Esophagus (tissue), 2 donors: ENCODE measurements around the gene PLEKHH1. TPM values are rescaled to one million over a fixed set of nuclear protein-coding genes. Genes with fewer than 3 reads are reported as not detected.
"Not testable (repeated sequence)": the region's sequence is repeated elsewhere in the genome, so short reads cannot be mapped to it uniquely, and the experiment has no call there.

Experiments used
- H3K27ac ChIP-seq, 2 donors: one replicate each; pipeline ENCODE4 v1.5.1; 2013; ENCODE audit warnings: low read depth in 2 of 2, mild to moderate bottlenecking in 2 of 2, inconsistent platforms in 1 of 2, low read length in 1 of 2, moderate library complexity in 1 of 2
- H3K27me3 ChIP-seq, 2 donors: one replicate each; pipeline ENCODE4 v1.6.1; 2013; ENCODE audit warnings: low read length in 2 of 2, control low read depth in 1 of 2, mild to moderate bottlenecking in 1 of 2; ENCODE audit not compliant: insufficient read depth in 2 of 2, control insufficient read depth in 1 of 2
- H3K36me3 ChIP-seq, 2 donors: one replicate each; pipeline ENCODE4 v1.6.1; 2013; ENCODE audit warnings: low read length in 1 of 2; ENCODE audit not compliant: control insufficient read depth in 2 of 2, insufficient read depth in 2 of 2
- H3K4me1 ChIP-seq, 2 donors: one replicate each; pipeline ENCODE4 v1.6.1; 2013; ENCODE audit warnings: low read length in 1 of 2; ENCODE audit not compliant: control insufficient read depth in 2 of 2, insufficient read depth in 2 of 2
- H3K4me3 ChIP-seq, 2 donors: one replicate each; pipeline ENCODE4 v1.5.1; 2013; ENCODE audit warnings: low read length in 2 of 2, mild to moderate bottlenecking in 2 of 2, low read depth in 1 of 2, moderate library complexity in 1 of 2
- H3K9me3 ChIP-seq, 2 donors: one replicate each; pipeline ENCODE4 v1.6.1; 2013; ENCODE audit warnings: mild to moderate bottlenecking in 2 of 2, low read depth in 1 of 2, low read length in 1 of 2, moderate library complexity in 1 of 2; ENCODE audit not compliant: control insufficient read depth in 2 of 2, insufficient read depth in 1 of 2
- WGBS, 2 donors: extraction: QIAGEN DNeasy Blood & Tissue Kit; methylation state at CpG; one replicate each; pipeline ENCODE4 v1.1.7; 2013; 5-methylcytosine and 5-hydroxymethylcytosine counted together
- polyA plus RNA-seq, 2 donors: library from polyadenylated mRNA; stranded (reverse); fragments of 200-250 nt; gene quantifications; one replicate each; pipeline ENCODE4 v1.2.3, GENCODE V29; 2013
- donor health status: healthy with polysubstance abuse.
- donor health status: Bipolar disorder and iron deficiency.

Gene PLEKHH1
- polyA plus RNA-seq, 2 donors = 2.4 to 10.3 TPM

- no peaks in the 10 kb centered on the region for H3K36me3 ChIP-seq
- H3K4me3 ChIP-seq = no peak overlapping the region
- WGBS, 2 donors = 22 to 43% methylated on average over 2 of the region's 2 CpGs
- H3K27me3 ChIP-seq = no peaks in the 10 kb centered on the region
- H3K4me1 ChIP-seq = peaks cover 0 to 2% of the 10 kb centered on the region in 2 donors
- H3K27ac ChIP-seq = peak overlapping the region in 1 of 2 donors; percentile 4
- H3K9me3 ChIP-seq = no peaks in the 10 kb centered on the region
These were observed 90.0 kb downstream of the PLEKHH1 start for GRCh38 chr14:67623114-67623513.

DNA sequence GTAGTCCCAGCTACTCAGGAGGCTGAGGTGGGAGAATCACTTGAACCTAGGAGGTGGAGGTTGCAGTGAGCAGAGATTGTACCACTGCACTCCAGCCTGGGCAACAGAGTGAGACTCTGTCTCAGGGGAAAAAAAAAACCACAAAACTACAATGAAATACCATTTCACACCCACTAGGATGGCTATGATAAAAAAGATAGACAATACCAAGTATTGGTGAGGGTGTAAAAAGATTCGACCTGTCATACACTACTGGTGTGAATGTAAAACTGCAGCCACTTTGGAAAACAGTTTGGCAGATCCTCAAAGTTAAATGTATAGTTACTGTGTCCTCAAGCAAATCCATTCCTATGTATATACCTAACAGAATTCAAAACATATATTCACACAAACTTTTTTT, 93.0 kb downstream of the PLEKHH1 start:
- H3K36me3 ChIP-seq, H3K27me3 ChIP-seq, H3K4me1 ChIP-seq, H3K9me3 ChIP-seq, H3K4me3 ChIP-seq, H3K27ac ChIP-seq: not testable (repeated sequence)
- WGBS, 2 donors = 85 to 91% methylated on average over 1 of the region's 1 CpG

DNA sequence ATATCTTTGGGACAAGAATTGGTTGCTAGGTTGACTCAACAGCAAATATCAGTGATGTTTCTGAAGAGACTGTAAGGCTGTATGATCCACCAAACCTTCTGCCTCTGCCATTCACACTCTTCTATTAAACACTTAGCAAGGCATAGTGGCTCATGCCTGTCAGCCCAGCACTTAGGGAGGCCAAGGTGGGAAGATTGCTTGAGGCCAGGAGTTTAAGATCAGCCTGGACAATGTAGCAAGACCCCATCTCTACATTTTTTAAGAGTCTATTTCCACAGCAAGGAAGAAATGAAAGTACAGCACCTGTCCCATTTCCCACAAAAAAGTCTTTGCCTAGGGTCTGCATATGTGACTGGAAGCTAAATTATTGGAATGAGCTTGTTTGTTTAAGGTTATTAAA, 94.4 kb downstream of the PLEKHH1 start:
- Histone ChIP-seq H3K27me3 (no peaks in the 10 kb centered on the region), H3K4me1 (no peaks in the 10 kb centered on the region), H3K36me3 (no peaks in the 10 kb centered on the region), H3K27ac (no peak overlapping the region), H3K4me3 (no peak overlapping the region), H3K9me3 (no peaks in the 10 kb centered on the region)

- no peaks in the 10 kb centered on the region for H3K4me1 ChIP-seq
- no peaks in the 10 kb centered on the region for H3K9me3 ChIP-seq
- no peaks in the 10 kb centered on the region for H3K27me3 ChIP-seq
- WGBS, 2 donors = 92 to 94% methylated on average over 4 of the region's 4 CpGs
- no peak overlapping the region for H3K27ac ChIP-seq
- no peaks in the 10 kb centered on the region for H3K36me3 ChIP-seq
- H3K4me3 ChIP-seq = no peak overlapping the region
These were observed 97.1 kb downstream of the PLEKHH1 start for GRCh38 chr14:67630186-67630585.

DNA sequence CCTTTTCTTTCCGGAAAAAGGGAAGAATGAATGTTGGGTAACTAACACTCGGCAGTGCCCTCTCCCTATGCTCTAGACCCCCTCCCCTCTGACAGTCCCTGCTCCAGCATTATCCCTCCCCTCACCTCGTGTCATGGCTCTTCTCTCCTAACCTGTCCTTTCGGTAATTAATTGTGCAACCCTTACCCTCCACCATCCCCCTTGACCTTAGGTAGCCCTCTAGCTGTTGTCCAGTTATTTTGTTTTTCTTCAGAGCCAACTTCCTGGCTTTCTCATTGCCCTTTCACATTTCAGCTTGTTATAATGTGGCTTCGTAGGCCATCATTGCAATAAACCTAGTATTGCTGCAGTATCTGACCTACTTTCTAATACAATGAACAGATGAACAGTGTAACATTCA, 97.8 kb downstream of the PLEKHH1 start:
- WGBS, 2 donors = 82 to 84% methylated on average over 5 of the region's 5 CpGs
- no peak overlapping the region for H3K27ac ChIP-seq
- H3K9me3 ChIP-seq = no peaks in the 10 kb centered on the region
- H3K36me3 ChIP-seq = no peaks in the 10 kb centered on the region
- H3K4me3 ChIP-seq = no peak overlapping the region
- H3K27me3 ChIP-seq = no peaks in the 10 kb centered on the region
- H3K4me1 ChIP-seq = no peaks in the 10 kb centered on the region

DNA sequence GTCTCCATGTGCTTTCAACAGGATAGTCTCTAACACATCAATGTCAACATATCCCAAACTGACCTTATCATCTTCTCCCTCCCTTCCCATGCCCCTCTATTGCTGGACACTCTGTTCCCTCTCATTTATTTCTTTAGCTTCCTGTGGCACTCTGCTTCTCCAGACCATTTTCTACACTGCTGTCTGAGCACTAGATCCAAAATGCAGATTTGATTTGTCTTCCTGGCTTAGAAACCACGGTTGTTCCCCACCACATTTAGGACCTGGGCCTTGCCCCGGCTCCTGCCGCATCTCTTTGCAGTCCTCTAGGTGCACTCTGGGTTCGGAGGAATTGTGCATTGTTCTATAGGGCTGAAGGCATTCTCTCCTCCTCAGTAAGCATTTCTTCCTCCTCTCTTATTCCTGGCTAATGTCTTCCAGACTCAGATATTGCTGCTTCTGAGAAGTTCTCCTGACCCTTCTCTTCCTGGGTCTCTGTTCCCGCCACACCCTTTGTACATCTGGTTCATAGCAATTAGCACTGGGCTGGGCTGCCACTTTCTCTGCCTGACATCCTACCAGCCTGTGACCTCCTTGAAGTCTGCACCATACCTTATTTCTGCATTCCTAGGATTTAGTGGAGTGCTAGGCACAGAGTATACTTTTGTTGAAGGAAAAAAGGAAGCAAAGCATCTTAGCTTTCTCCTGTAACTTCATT, 100.5 kb downstream of the PLEKHH1 start:
- H3K27ac ChIP-seq = no peak overlapping the region
- 88 to 93% methylated on average over 5 of the region's 5 CpGs for WGBS, 2 donors
- H3K9me3 ChIP-seq = no peaks in the 10 kb centered on the region
- no peak overlapping the region for H3K4me3 ChIP-seq
- H3K36me3 ChIP-seq = no peaks in the 10 kb centered on the region
- no peaks in the 10 kb centered on the region for H3K27me3 ChIP-seq
- no peaks in the 10 kb centered on the region for H3K4me1 ChIP-seq

DNA sequence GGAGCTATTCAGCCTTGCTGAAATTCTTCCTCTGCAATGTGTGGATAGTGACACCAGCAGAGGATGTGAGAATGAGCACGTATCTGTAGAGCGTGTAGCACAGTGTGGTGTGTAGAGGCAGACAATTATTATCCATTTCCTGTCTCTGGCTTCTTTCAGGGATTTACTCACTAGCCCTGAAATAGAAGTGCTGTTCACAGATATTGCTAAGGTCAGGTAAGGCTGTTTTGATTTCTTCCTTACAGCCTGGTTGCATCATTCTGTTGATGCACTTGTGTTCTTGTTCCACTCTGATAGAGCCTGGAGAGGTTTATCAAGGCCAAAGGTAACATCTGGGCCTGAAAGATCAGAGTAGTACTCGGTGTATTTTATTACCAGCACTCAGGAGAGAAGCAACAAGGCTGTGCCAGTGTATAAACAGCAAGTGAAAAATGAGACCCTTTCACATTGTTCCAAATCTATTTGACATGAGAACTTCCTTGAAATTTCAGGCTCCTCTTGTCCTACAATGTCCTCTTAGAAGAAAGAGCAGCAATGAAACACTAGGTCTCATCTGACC, 103.3 kb downstream of the PLEKHH1 start:
- Histone ChIP-seq H3K27ac (no peak overlapping the region), H3K4me1 (no peaks in the 10 kb centered on the region), H3K36me3 (no peaks in the 10 kb centered on the region), H3K4me3 (no peak overlapping the region), H3K9me3 (no peaks in the 10 kb centered on the region), H3K27me3 (no peaks in the 10 kb centered on the region)
- 78 to 86% methylated on average over 3 of the region's 3 CpGs for WGBS, 2 donors

DNA sequence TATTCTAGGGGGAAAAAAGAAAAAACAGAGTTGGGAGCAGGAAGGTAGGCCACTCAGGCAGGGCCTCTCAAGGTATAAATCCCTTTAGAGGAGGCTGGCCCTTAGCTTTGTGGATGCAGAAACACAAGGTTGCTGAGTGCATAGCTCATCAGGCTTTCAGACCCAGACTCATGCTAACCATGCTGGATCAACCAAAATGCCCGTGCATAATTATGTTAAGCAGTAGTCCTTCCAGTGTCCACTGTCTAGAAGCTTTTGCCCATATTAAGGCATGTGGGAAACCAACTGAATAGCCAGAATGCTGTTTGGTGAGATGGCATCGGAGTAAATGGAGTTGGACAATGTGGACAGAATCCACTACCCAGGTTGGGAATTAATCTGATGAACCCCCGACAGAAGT, 105.6 kb downstream of the PLEKHH1 start:
- no peaks in the 10 kb centered on the region for H3K9me3 ChIP-seq
- H3K36me3 ChIP-seq = no peaks in the 10 kb centered on the region
- H3K27ac ChIP-seq = no peak overlapping the region
- no peaks in the 10 kb centered on the region for H3K4me1 ChIP-seq
- H3K27me3 ChIP-seq = no peaks in the 10 kb centered on the region
- 91 to 94% methylated on average over 3 of the region's 3 CpGs for WGBS, 2 donors
- H3K4me3 ChIP-seq = no peak overlapping the region
